ENCODE measurements around the gene DBT. TPM values are rescaled to one million over a fixed set of nuclear protein-coding genes. Genes with fewer than 3 reads are reported as not detected.
A peak's percentile ranks its signal among the peaks of the same experiment; 100 is the strongest.

DBT gene
- total RNA-seq, 1 donor from 2014 or later = 11.4 TPM

DNA sequence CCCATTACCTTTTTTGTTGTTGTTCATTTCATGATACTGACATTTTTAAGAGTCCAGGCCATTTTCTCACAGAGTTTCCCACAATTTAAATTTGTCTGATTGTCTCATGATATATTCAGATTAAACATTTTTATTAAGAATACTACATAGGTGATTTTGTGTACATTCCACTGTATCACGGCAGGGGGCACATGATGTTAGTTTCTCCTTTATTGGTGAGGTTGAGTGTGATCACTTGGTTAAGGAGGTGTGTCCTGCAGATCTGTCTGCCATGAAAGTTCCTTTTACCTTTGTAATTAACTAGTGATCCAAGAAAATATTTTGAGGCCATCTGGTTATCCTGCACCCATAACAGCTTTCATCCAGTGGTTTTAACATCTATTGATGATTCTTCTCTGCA is 28.2 kb upstream of the DBT start:
- TF ChIP-seq, protein P1, sequence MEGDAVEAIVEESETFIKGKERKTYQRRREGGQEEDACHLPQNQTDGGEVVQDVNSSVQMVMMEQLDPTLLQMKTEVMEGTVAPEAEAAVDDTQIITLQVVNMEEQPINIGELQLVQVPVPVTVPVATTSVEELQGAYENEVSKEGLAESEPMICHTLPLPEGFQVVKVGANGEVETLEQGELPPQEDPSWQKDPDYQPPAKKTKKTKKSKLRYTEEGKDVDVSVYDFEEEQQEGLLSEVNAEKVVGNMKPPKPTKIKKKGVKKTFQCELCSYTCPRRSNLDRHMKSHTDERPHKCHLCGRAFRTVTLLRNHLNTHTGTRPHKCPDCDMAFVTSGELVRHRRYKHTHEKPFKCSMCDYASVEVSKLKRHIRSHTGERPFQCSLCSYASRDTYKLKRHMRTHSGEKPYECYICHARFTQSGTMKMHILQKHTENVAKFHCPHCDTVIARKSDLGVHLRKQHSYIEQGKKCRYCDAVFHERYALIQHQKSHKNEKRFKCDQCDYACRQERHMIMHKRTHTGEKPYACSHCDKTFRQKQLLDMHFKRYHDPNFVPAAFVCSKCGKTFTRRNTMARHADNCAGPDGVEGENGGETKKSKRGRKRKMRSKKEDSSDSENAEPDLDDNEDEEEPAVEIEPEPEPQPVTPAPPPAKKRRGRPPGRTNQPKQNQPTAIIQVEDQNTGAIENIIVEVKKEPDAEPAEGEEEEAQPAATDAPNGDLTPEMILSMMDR (IDR thresholded peaks at IDR 0.05; ENCODE audit: partially characterized antibody, unreplicated experiment) = no peak
- Mint-ChIP-seq H3K36me3 (ENCODE audit: unreplicated experiment) (no peaks in the 10 kb centered on the region), H3K27me3 (ENCODE audit: unreplicated experiment) (no peaks in the 10 kb centered on the region), H3K27ac (ENCODE audit: unreplicated experiment) (no peak overlapping the region), H3K4me1 (ENCODE audit: low read depth, unreplicated experiment) (no peaks in the 10 kb centered on the region), H3K4me3 (ENCODE audit: unreplicated experiment) (no peak overlapping the region), H3K9me3 (ENCODE audit: unreplicated experiment) (no peaks in the 10 kb centered on the region)
- DNase-seq = no peak

DNA sequence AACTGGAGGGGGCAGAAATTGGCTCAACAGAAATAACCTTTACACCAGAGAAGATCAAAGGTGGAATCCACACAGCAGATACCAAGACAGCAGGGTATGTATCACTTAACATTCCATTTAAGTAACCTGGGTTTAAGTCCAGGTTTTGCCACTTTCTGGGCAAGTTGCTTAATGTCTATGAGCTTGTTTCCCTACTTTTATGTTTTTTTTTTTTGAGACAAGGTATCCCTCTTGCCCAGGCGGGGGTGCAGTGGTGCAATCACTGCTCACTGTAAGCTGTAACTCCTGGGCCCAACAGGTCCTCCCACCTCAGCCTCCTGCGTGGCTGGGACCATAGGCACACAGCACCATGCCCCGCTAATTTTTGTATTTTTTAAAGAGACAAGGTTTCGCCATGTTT is 18.6 kb upstream of the DBT start:
- H3K27ac Mint-ChIP-seq (ENCODE audit: unreplicated experiment) = no peak overlapping the region
- DNase-seq = no peak
- no peaks in the 10 kb centered on the region for H3K4me1 Mint-ChIP-seq (ENCODE audit: low read depth, unreplicated experiment)
- H3K4me3 Mint-ChIP-seq (ENCODE audit: unreplicated experiment) = no peak overlapping the region
- H3K36me3 Mint-ChIP-seq (ENCODE audit: unreplicated experiment) = peaks cover 8% of the 10 kb centered on the region
- TF ChIP-seq, protein P1 (IDR thresholded peaks at IDR 0.05; ENCODE audit: partially characterized antibody, unreplicated experiment) = no peak
- H3K9me3 Mint-ChIP-seq (ENCODE audit: unreplicated experiment) = no peaks in the 10 kb centered on the region
- H3K27me3 Mint-ChIP-seq (ENCODE audit: unreplicated experiment) = peaks cover 3% of the 10 kb centered on the region

DNA sequence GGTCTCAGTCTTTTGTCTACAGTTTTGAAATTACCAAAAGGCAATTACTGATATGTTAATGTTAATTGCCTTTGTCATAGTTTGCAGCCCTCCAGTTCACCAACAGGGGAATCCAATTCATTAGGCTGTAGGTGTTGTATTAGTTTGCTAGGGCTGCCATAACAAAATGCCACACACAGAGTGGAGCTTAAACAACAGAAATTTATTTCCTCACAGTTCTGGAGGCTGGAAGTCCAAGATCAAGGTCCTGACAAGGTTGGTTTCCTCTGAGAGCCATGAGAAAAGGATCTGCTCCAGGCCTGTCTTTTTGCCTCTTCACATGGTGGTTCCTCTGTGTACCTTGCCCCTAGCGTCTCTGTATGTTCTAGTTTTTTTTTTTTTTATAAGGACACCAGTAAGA is 17.6 kb upstream of the DBT start:
- Mint-ChIP-seq H3K9me3 (ENCODE audit: unreplicated experiment) (no peaks in the 10 kb centered on the region), H3K27ac (ENCODE audit: unreplicated experiment) (no peak overlapping the region), H3K27me3 (ENCODE audit: unreplicated experiment) (peaks cover 3% of the 10 kb centered on the region), H3K4me1 (ENCODE audit: low read depth, unreplicated experiment) (no peaks in the 10 kb centered on the region), H3K4me3 (ENCODE audit: unreplicated experiment) (peak overlapping the region; percentile 98), H3K36me3 (ENCODE audit: unreplicated experiment) (peaks cover 8% of the 10 kb centered on the region)
- no peak for DNase-seq
- TF ChIP-seq, protein P1 (IDR thresholded peaks at IDR 0.05; ENCODE audit: partially characterized antibody, unreplicated experiment) = no peak

DNA sequence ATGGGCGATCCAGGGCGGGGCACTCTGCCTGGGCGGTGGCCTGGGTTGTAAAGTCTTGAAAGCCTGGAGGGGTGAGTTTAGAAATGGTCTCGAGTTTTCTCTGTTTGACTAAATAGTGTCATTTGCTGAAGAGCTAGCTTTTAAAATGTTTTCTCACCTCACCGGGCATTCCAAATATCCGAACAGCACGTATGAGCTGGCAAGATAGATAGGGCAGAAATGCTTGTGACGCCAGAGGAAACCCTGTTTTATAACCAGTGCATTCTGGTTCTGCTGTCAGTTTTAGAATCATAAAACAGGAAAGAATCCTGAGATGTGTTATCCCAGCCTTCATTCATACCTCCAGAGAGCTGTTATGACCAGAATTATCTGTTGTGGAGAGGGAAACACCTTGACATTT is 17.1 kb upstream of the DBT start:
- H3K27ac Mint-ChIP-seq (ENCODE audit: unreplicated experiment) = peak overlapping the region; percentile 92
- no peaks in the 10 kb centered on the region for H3K9me3 Mint-ChIP-seq (ENCODE audit: unreplicated experiment)
- peak overlapping the region; percentile 98 for H3K4me3 Mint-ChIP-seq (ENCODE audit: unreplicated experiment)
- no peaks in the 10 kb centered on the region for H3K4me1 Mint-ChIP-seq (ENCODE audit: low read depth, unreplicated experiment)
- no peak for DNase-seq
- peaks cover 3% of the 10 kb centered on the region for H3K27me3 Mint-ChIP-seq (ENCODE audit: unreplicated experiment)
- TF ChIP-seq, protein P1 (IDR thresholded peaks at IDR 0.05; ENCODE audit: partially characterized antibody, unreplicated experiment) = no peak
- H3K36me3 Mint-ChIP-seq (ENCODE audit: unreplicated experiment) = peaks cover 8% of the 10 kb centered on the region

DNA sequence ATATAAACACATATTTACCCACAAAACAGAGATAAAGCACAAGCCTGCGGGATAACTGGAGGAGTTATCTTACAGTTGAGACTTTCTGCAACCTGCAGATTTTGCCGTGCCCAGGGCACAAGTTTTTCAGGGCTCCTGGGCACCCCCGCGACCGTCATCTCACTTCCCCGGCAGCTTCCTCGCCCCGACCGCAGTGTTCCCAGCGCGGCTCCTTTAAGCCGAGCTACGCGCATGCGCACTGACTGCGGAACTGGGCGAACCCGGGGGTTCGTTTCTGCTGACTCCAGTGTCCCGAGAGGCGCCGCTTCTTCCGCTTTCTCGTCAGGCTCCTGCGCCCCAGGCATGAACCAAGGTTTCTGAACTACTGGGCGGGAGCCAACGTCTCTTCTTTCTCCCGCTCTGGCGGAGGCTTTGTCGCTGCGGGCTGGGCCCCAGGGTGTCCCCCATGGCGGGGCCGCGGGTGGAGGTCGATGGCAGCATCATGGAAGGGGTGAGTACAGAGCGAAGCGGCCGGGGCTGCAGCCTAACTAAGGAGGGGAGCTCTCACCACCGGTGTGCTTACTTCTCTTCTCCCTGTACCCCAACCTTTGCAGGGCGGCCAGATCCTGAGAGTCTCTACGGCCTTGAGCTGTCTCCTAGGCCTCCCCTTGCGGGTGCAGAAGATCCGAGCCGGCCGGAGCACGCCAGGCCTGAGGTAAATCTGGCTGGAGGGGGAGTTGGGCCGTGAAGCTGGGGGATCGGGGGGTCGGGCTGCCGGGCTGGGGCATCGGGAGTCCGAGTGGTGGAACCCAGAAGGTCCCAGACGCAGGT is 16.5 kb upstream of the DBT start, which contains the start of gene RTCA:
Gene RTCA (plus strand): TSS at position 286 of the 810 bp plus-strand sequence. CDS start 160 bp downstream, at position 446.
- H3K9me3 Mint-ChIP-seq (ENCODE audit: unreplicated experiment) = no peaks in the 10 kb centered on the region
- peak within 1 kb of the TSS; percentile 92 for H3K27ac Mint-ChIP-seq (ENCODE audit: unreplicated experiment)
- H3K36me3 Mint-ChIP-seq (ENCODE audit: unreplicated experiment) = peaks cover 13% of the 10 kb centered on the region
- peak; percentile 97 for DNase-seq
- peaks cover 3% of the 10 kb centered on the region for H3K27me3 Mint-ChIP-seq (ENCODE audit: unreplicated experiment)
- no peaks in the 10 kb centered on the region for H3K4me1 Mint-ChIP-seq (ENCODE audit: low read depth, unreplicated experiment)
- peak within 1 kb of the TSS; percentile 98 for H3K4me3 Mint-ChIP-seq (ENCODE audit: unreplicated experiment)
- TF ChIP-seq, protein P1 (IDR thresholded peaks at IDR 0.05; ENCODE audit: partially characterized antibody, unreplicated experiment) = no peak
